Astrocyte (in vitro differentiated cells and primary cell): ENCODE measurements around the gene RPSA. TPM values are rescaled to one million over a fixed set of nuclear protein-coding genes. Genes with fewer than 3 reads are reported as not detected.

Experiments
- DNase-seq: peaks from one replicate; pipeline ENCODE4 v3.0.0-alpha.2; 2010; ENCODE audit warnings: low read depth
- FAIRE-seq: peaks from 2 replicates; lab custom pipeline; 2011; peaks lifted over from hg19 to GRCh38; lab: Jason Lieb, UNC
- H2AFZ ChIP-seq: 2 replicates; pipeline ENCODE4 v1.6.0; 2012; ENCODE audit warnings: low read depth, low read length, inconsistent platforms
- H3K27ac ChIP-seq: 2 replicates; pipeline ENCODE4 v1.5.1; 2011; ENCODE audit warnings: low read depth, low read length, inconsistent platforms
- H3K27me3 ChIP-seq: 2 replicates; pipeline ENCODE4 v1.6.0; 2011; ENCODE audit warnings: low read length, inconsistent platforms; ENCODE audit not compliant: insufficient read depth
- H3K36me3 ChIP-seq: 2 replicates; pipeline ENCODE4 v1.5.1; 2011; ENCODE audit warnings: low read length, inconsistent platforms; ENCODE audit not compliant: insufficient read depth
- H3K4me1 ChIP-seq: 2 replicates; pipeline ENCODE4 v1.5.1; 2011; ENCODE audit warnings: low read length, inconsistent platforms; ENCODE audit not compliant: insufficient read depth
- H3K4me2 ChIP-seq: 2 replicates; pipeline ENCODE4 v1.6.0; 2012; ENCODE audit warnings: low read length, inconsistent platforms
- H3K4me3 ChIP-seq: 2 replicates; pipeline ENCODE4 v1.5.1; 2011; ENCODE audit warnings: low read depth, mild to moderate bottlenecking, low read length, inconsistent platforms; ENCODE audit not compliant: insufficient read depth
- H3K79me2 ChIP-seq: 2 replicates; pipeline ENCODE4 v1.6.0; 2012; ENCODE audit warnings: mild to moderate bottlenecking, low read length, inconsistent platforms; ENCODE audit not compliant: insufficient read depth
- H3K9ac ChIP-seq: 2 replicates; pipeline ENCODE4 v1.6.0; 2012; ENCODE audit warnings: mild to moderate bottlenecking, low read length, inconsistent platforms
- H3K9me3 ChIP-seq: 2 replicates; pipeline ENCODE4 v1.5.1; 2012; ENCODE audit warnings: low read depth, mild to moderate bottlenecking, low read length, inconsistent platforms; ENCODE audit not compliant: insufficient read depth
- H4K20me1 ChIP-seq: 2 replicates; pipeline ENCODE4 v1.6.0; 2012; ENCODE audit warnings: low read length, inconsistent platforms; ENCODE audit not compliant: insufficient read depth
- H3K27ac Mint-ChIP-seq: one replicate; pipeline ENCODE4 v1.8.0; 2021; ENCODE audit warnings: mild to moderate bottlenecking, mixed read lengths; ENCODE audit not compliant: unreplicated experiment
- H3K27me3 Mint-ChIP-seq: one replicate; pipeline ENCODE4 v1.8.0; 2021; ENCODE audit warnings: low read depth, mixed read lengths; ENCODE audit not compliant: unreplicated experiment
- H3K36me3 Mint-ChIP-seq: one replicate; pipeline ENCODE4 v1.8.0; 2021; ENCODE audit warnings: low read depth, mixed read lengths; ENCODE audit not compliant: unreplicated experiment
- H3K4me1 Mint-ChIP-seq: one replicate; pipeline ENCODE4 v1.8.0; 2021; ENCODE audit warnings: low read depth, mixed read lengths; ENCODE audit not compliant: unreplicated experiment
- H3K4me3 Mint-ChIP-seq: one replicate; pipeline ENCODE4 v1.8.0; 2021; ENCODE audit warnings: mild to moderate bottlenecking, moderate library complexity, mixed read lengths; ENCODE audit not compliant: unreplicated experiment
- H3K9me3 Mint-ChIP-seq: one replicate; pipeline ENCODE4 v1.8.0; 2021; ENCODE audit warnings: mild to moderate bottlenecking, mixed read lengths; ENCODE audit not compliant: unreplicated experiment
- CTCF ChIP-seq: IDR thresholded peaks from 2 replicates; pipeline ENCODE4 v1.5.1; 2011; ENCODE audit warnings: low read depth, mild to moderate bottlenecking, inconsistent platforms, low read length, moderate library complexity; ENCODE audit not compliant: insufficient read depth
- EZH2 ChIP-seq: IDR thresholded peaks from 2 replicates; pipeline ENCODE4 v1.6.1; 2012; ENCODE audit warnings: mild to moderate bottlenecking, low read length, inconsistent platforms; ENCODE audit not compliant: insufficient read depth
- total RNA-seq: library from RNA; stranded (reverse); gene quantifications from 2 replicates; pipeline ENCODE4 v1.2.1, GENCODE V29; 2021

RPSA gene
- total RNA-seq, 1 donor from 2014 or later = 1,004 TPM

- H3K36me3 Mint-ChIP-seq = peaks cover 12% of the 10 kb centered on the region
- peak overlapping the region; percentile 96 for H3K27ac Mint-ChIP-seq
- DNase-seq (no peak), FAIRE-seq (no peak)
- H3K27me3 Mint-ChIP-seq = no peaks in the 10 kb centered on the region
- Histone ChIP-seq H3K79me2 (peaks cover 42% of the 10 kb centered on the region), H3K36me3 (peaks cover 26% of the 10 kb centered on the region), H3K9me3 (no peaks in the 10 kb centered on the region), H3K27ac (peak overlapping the region; percentile 53), H3K27me3 (no peaks in the 10 kb centered on the region), H3K4me3 (peak overlapping the region; percentile 99), H3K4me1 (peaks cover 20% of the 10 kb centered on the region), H3K4me2 (peak overlapping the region; percentile 98), H3K9ac (peak overlapping the region; percentile 95), H2AFZ (peak overlapping the region; percentile 82), H4K20me1 (peaks cover 39% of the 10 kb centered on the region)
- H3K4me3 Mint-ChIP-seq = peak overlapping the region; percentile 93
- H3K4me1 Mint-ChIP-seq = peaks cover 19% of the 10 kb centered on the region
- no peaks in the 10 kb centered on the region for H3K9me3 Mint-ChIP-seq
- no peak for TF ChIP-seq CTCF
- no peak for TF ChIP-seq EZH2
Observed at GRCh38 chr3:39405687-39406367, 693 bp upstream of the RPSA start.

- peaks cover 53% of the 10 kb centered on the region for H4K20me1 ChIP-seq
- peaks cover 40% of the 10 kb centered on the region for H3K36me3 ChIP-seq
- H3K36me3 Mint-ChIP-seq = peaks cover 16% of the 10 kb centered on the region
- H3K4me3 ChIP-seq = peak overlapping the region; percentile 99
- no peaks in the 10 kb centered on the region for H3K27me3 ChIP-seq
- H3K79me2 ChIP-seq = peaks cover 48% of the 10 kb centered on the region
- H3K4me2 ChIP-seq = peak overlapping the region; percentile 98
- peaks cover 20% of the 10 kb centered on the region for H3K4me1 ChIP-seq
- H2AFZ ChIP-seq = no peak overlapping the region
- no peaks in the 10 kb centered on the region for H3K9me3 Mint-ChIP-seq
- no peaks in the 10 kb centered on the region for H3K9me3 ChIP-seq
- H3K27me3 Mint-ChIP-seq = no peaks in the 10 kb centered on the region
- TF ChIP-seq EZH2 (no peak), CTCF (no peak)
- H3K27ac Mint-ChIP-seq = peak overlapping the region; percentile 63
- DNase-seq = no peak
- peak overlapping the region; percentile 93 for H3K4me3 Mint-ChIP-seq
- peak overlapping the region; percentile 95 for H3K9ac ChIP-seq
- FAIRE-seq = no peak
- H3K27ac ChIP-seq = peak overlapping the region; percentile 84
- H3K4me1 Mint-ChIP-seq = peaks cover 26% of the 10 kb centered on the region
Observed at GRCh38 chr3:39407259-39407629, 724 bp downstream of the RPSA start.
